ENCODE measurements around the gene MBLAC1. TPM values are rescaled to one million over a fixed set of nuclear protein-coding genes. Genes with fewer than 3 reads are reported as not detected.

Gene MBLAC1
- total and polyA plus RNA-seq, 9 of the 15 experiments (the other 6 are each of a cell fraction or from before 2014, with no cell fraction given) = 0.03 to 3.1 (median 0.52) TPM

DNA sequence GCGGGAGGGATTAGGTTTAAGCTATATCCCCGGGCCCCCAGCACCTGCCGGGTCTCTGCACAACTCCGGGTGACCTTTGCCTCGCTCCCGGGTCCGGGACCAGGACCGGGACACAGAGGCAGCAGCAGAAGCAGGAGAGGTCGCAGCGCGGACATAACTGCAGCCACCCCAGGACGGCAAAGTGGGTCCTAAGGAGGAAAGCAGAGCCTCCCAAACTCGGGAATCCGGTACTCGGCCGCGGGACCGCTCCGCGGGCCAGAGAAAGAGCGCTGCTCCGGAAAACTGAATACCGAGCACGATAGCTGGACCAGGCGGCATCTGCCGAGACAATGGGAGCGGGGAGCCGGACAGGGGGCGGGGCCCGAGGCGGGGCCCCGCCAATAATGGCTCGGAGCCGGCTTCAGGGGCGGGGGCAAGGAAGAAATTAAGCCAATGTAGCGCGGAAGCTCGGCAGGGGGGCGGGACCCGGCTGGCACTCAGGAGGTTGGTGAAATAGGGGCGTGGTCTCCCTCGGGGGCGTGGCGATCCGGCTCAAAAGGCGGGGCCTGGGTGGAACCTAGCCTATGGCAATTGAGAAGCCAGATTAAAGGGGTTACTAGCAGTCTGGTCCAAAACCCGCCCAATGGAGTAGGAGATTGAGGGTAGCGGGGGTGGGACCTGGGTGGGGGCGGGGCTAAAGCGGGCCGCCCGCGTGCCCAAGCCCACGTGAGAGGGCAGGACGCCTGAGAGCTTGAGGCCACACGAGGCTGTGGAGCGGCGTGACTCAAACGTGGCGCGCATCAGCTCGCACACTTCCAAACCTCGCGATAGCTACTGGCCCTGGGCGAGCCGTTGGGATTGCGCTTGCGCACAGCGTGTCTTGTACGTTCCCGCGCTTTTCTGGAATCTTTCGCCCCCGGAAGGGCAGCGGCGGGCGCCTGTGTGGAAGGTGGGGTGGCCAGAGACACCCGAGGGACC is 50.6 kb downstream of the MBLAC1 start, which contains the start of the genes GPC2 and STAG3:
TSS of gene GPC2 (minus strand) at position 337 of the 957 bp plus-strand sequence. CDS start at position 155, 182 bp downstream.
TSS of gene STAG3 (plus strand) at position 874 of the 957 bp plus-strand sequence. CDS start 2,639 bp downstream, outside the sequence.
- FAIRE-seq = peak; percentile 93
- 21% methylated on average over 70 of the region's 78 CpGs for WGBS (ENCODE audit: insufficient coverage, low coverage, missing lambda C conversion rate)
- no peak for TF ChIP-seq U2AF1 (optimal IDR thresholded peaks at IDR 0.05; ENCODE audit: low read depth, low read length)
- peak; percentile 75 for TF ChIP-seq POLR2G (IDR thresholded peaks at IDR 0.05; ENCODE audit: low read depth, low read length)
- no peak for TF ChIP-seq FOXK2 (conservative IDR thresholded peaks at IDR 0.05 in 1 of 2, IDR thresholded peaks at IDR 0.05 in 1 of 2; ENCODE audit: low read depth in 2 of 2)
- no peak; the same call in 1 of the 2 replicates for TF ChIP-seq ESRRB (CRISPR knock-in tag; IDR thresholded peaks at IDR 0.05; ENCODE audit: borderline replicate concordance)
- TF ChIP-seq, protein P1, sequence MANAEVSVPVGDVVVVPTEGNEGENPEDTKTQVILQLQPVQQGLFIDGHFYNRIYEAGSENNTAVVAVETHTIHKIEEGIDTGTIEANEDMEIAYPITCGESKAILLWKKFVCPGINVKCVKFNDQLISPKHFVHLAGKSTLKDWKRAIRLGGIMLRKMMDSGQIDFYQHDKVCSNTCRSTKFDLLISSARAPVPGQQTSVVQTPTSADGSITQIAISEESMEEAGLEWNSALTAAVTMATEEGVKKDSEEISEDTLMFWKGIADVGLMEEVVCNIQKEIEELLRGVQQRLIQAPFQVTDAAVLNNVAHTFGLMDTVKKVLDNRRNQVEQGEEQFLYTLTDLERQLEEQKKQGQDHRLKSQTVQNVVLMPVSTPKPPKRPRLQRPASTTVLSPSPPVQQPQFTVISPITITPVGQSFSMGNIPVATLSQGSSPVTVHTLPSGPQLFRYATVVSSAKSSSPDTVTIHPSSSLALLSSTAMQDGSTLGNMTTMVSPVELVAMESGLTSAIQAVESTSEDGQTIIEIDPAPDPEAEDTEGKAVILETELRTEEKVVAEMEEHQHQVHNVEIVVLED (CRISPR knock-in tag; IDR thresholded peaks at IDR 0.05) = no peak
- peak in 1 of 2 experiments; percentile 88; a peak in 1 of 3 replicates for TF ChIP-seq CBX3 (IDR thresholded peaks at IDR 0.05; ENCODE audit: borderline replicate concordance in 1 of 2, low read length in 2 of 2)
- TF ChIP-seq POLR2B (IDR thresholded peaks at IDR 0.05; ENCODE audit: low read depth, partially characterized antibody) = no peak
- peak; percentile 53 for TF ChIP-seq PCBP1 (IDR thresholded peaks at IDR 0.05; ENCODE audit: low read depth, low read length, poor library complexity, severe bottlenecking)
- TF ChIP-seq PHB (CRISPR knock-in tag; IDR thresholded peaks at IDR 0.05) = no peak
- TF ChIP-seq E2F6 (IDR thresholded peaks at IDR 0.05; ENCODE audit: borderline replicate concordance in 1 of 2, extremely low read depth in 1 of 2, insufficient read depth in 1 of 2, insufficient read length in 1 of 2, low read depth in 1 of 2, low read length in 1 of 2, poor library complexity in 1 of 2, severe bottlenecking in 1 of 2) = peak; percentile 97 to 98
- TF ChIP-seq, protein P2, sequence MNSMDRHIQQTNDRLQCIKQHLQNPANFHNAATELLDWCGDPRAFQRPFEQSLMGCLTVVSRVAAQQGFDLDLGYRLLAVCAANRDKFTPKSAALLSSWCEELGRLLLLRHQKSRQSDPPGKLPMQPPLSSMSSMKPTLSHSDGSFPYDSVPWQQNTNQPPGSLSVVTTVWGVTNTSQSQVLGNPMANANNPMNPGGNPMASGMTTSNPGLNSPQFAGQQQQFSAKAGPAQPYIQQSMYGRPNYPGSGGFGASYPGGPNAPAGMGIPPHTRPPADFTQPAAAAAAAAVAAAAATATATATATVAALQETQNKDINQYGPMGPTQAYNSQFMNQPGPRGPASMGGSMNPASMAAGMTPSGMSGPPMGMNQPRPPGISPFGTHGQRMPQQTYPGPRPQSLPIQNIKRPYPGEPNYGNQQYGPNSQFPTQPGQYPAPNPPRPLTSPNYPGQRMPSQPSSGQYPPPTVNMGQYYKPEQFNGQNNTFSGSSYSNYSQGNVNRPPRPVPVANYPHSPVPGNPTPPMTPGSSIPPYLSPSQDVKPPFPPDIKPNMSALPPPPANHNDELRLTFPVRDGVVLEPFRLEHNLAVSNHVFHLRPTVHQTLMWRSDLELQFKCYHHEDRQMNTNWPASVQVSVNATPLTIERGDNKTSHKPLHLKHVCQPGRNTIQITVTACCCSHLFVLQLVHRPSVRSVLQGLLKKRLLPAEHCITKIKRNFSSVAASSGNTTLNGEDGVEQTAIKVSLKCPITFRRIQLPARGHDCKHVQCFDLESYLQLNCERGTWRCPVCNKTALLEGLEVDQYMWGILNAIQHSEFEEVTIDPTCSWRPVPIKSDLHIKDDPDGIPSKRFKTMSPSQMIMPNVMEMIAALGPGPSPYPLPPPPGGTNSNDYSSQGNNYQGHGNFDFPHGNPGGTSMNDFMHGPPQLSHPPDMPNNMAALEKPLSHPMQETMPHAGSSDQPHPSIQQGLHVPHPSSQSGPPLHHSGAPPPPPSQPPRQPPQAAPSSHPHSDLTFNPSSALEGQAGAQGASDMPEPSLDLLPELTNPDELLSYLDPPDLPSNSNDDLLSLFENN (IDR thresholded peaks at IDR 0.05; ENCODE audit: low read depth in 2 of 2, low read length in 2 of 2) = no peak

More for the DNA sequence above, 50.6 kb downstream of the MBLAC1 start, which contains the start of the genes GPC2 and STAG3:
- intact Hi-C loops (cut with micrococcal nuclease) (no loop called here), in situ Hi-C loops (cut with MboI) (no loop called here)
- CTCF ChIA-PET (ENCODE audit: low intra/inter-chr PET ratio) = no interaction called here
- no TSS peak for BruUV-seq (replicated peaks)
- Histone ChIP-seq H3K36me3 (ENCODE audit: control insufficient read depth, insufficient read depth, low read length) (no peaks in the 10 kb centered on the region), H3K79me2 (ENCODE audit: control insufficient read depth, insufficient read depth, low read length) (no peaks in the 10 kb centered on the region), H3K27ac (ENCODE audit: extremely low read depth, low read depth, low read length) (no peak within 1 kb of the TSS), H3K27me3 (ENCODE audit: control insufficient read depth in 2 of 2, insufficient read depth in 2 of 2, low read length in 2 of 2) (no peaks in the 10 kb centered on the region), H3K4me2 (ENCODE audit: insufficient read depth, low read length) (peak within 1 kb of the TSS; percentile 71), H3K4me1 (replicated peaks in 1 of 2; ENCODE audit: control insufficient read depth in 2 of 2, insufficient read depth in 2 of 2, low read length in 2 of 2) (peaks cover 8 to 33% of the 10 kb centered on the region in 2 experiments; a peak in 4 of 5 replicates), H3K4me3 (peak within 1 kb of the TSS; percentile 51), H3K9me3 (replicated peaks; ENCODE audit: control insufficient read depth, insufficient read depth, low read depth, low read length) (no peaks in the 10 kb centered on the region), H2AFZ (ENCODE audit: low read depth, low read length) (peak within 1 kb of the TSS; percentile 79), H3K9ac (ENCODE audit: insufficient read depth in 1 of 2, low read depth in 2 of 2, low read length in 2 of 2) (peak within 1 kb of the TSS; percentile 29 to 92; a peak in 3 of 4 replicates), H4K20me1 (replicated peaks; ENCODE audit: control insufficient read depth, insufficient read depth, low read length) (0 out of 2 replicates have a peak, but pooled peaks cover 4% of the 10 kb centered on the region), H3K9me1 (ENCODE audit: control insufficient read depth, insufficient read depth, low read length) (no peaks in the 10 kb centered on the region)
- POLR2A ChIA-PET = interaction anchor here (0.6 to 1.3 kb wide), 9 partner anchors 9 to 368 kb away, joined by 3 to 7 read pairs (median 3); partner anchors contain the start of gene GAL3ST4
- DNase-seq (ENCODE audit: extremely low read depth in 1 of 4, low spot score in 3 of 4) = peak; percentile 98 to 99 (median 99)
- ATAC-seq = peak; percentile 98
